DND-41 (cell line): ENCODE data around the gene TIMM44.

ENCODE experiments used
- ATAC-seq: fragments of 200-7000 bp; cut with Tn5 transposase; 3 replicates; pipeline ENCODE4 v1.9.1; 2021; ENCODE audit warnings: low read depth; ENCODE audit not compliant: insufficient read depth
- DNase-seq: peaks from one replicate; pipeline ENCODE4 v3.0.0-alpha.2; 2020
- H2AFZ ChIP-seq: 2 replicates; pipeline ENCODE4 v1.6.0; 2012; ENCODE audit warnings: low read depth, low read length
- H3K27ac ChIP-seq: 2 replicates; pipeline ENCODE4 v1.5.1; 2012; ENCODE audit warnings: low read length, inconsistent platforms
- H3K27me3 ChIP-seq: fragments of 200-600 bp; sonication (generic); 2 replicates; pipeline ENCODE4 v1.6.0; 2012; ENCODE audit warnings: low read length, mild to moderate bottlenecking, inconsistent platforms; ENCODE audit not compliant: insufficient read depth, poor library complexity
- H3K36me3 ChIP-seq: 2 replicates; pipeline ENCODE4 v1.5.1; 2012; ENCODE audit warnings: low read length, inconsistent platforms; ENCODE audit not compliant: insufficient read depth
- H3K4me1 ChIP-seq: 2 replicates; pipeline ENCODE4 v1.5.1; 2012; ENCODE audit warnings: mild to moderate bottlenecking, low read length; ENCODE audit not compliant: insufficient read depth
- H3K4me2 ChIP-seq: 2 replicates; pipeline ENCODE4 v1.6.0; 2012; ENCODE audit warnings: mild to moderate bottlenecking, moderate library complexity, low read length, inconsistent platforms; ENCODE audit not compliant: insufficient read depth
- H3K4me3 ChIP-seq, 2 experiments: fragments of 200-600 bp in 1 of 2; shearing (Covaris generic) in 1 of 2; 2 replicates each; pipeline ENCODE4 v1.5.1; 2012 to 2016; ENCODE audit warnings: inconsistent platforms in 2 of 2, low read length in 2 of 2, mild to moderate bottlenecking in 2 of 2, low read depth in 1 of 2, moderate library complexity in 1 of 2
- H3K79me2 ChIP-seq: 2 replicates; pipeline ENCODE4 v1.6.0; 2012; ENCODE audit warnings: low read length, inconsistent platforms; ENCODE audit not compliant: insufficient read depth
- H3K9ac ChIP-seq: 2 replicates; pipeline ENCODE4 v1.6.0; 2012; ENCODE audit warnings: low read depth, mild to moderate bottlenecking, inconsistent platforms, low read length, moderate library complexity
- H3K9me3 ChIP-seq: 2 replicates; pipeline ENCODE4 v1.5.1; 2012; ENCODE audit warnings: low read length, moderate library complexity, mild to moderate bottlenecking, inconsistent platforms; ENCODE audit not compliant: insufficient read depth, severe bottlenecking
- H4K20me1 ChIP-seq: 2 replicates; pipeline ENCODE4 v1.6.0; 2012; ENCODE audit warnings: low read length; ENCODE audit not compliant: insufficient read depth
- CTCF ChIP-seq: IDR thresholded peaks from 2 replicates; pipeline ENCODE4 v1.5.1; 2012; ENCODE audit warnings: borderline replicate concordance, low read length, moderate library complexity, mild to moderate bottlenecking; ENCODE audit not compliant: poor library complexity, severe bottlenecking; ENCODE audit errors: extremely low read depth
- EZH2 ChIP-seq: IDR thresholded peaks from 3 replicates; pipeline ENCODE4 v1.6.1; 2012; ENCODE audit warnings: borderline replicate concordance, low read depth, mild to moderate bottlenecking, moderate library complexity, low read length, inconsistent platforms; ENCODE audit not compliant: severe bottlenecking

The TIMM44 gene

DNA sequence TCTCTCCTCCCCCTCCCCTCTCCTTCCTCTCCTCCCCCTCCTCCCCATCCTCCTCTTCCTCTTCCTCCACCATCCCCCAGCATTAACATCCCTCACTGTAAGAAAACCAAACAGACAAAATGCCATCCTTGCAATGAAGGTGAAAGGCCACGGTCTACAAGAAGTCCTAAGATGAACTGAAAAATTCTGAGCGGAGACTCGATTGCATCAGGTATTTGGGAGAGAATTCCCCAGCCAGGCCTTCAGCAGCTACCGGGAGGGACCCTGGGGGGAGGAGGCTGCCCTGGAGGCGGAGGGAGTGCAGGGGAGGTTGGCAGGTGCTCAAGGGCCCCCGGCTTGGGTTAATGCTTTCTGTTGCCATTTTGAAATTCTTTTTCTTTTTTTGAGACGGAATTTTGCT lies 10.1 kb upstream of the TIMM44 start:
- H4K20me1 ChIP-seq = no peaks in the 10 kb centered on the region; the same call in 1 of the 2 replicates
- DNase-seq (no peak), ATAC-seq (no peak)
- H3K4me3 ChIP-seq = no peak overlapping the region
- H3K9ac ChIP-seq = no peak overlapping the region
- no peak overlapping the region for H2AFZ ChIP-seq
- H3K79me2 ChIP-seq = no peaks in the 10 kb centered on the region
- no peak overlapping the region for H3K27ac ChIP-seq
- H3K27me3 ChIP-seq = no peaks in the 10 kb centered on the region
- peaks cover 5% of the 10 kb centered on the region; the same call in 1 of the 2 replicates for H3K36me3 ChIP-seq
- TF ChIP-seq EZH2 (no peak), CTCF (no peak)
- H3K9me3 ChIP-seq = no peaks in the 10 kb centered on the region
- H3K4me2 ChIP-seq = no peak overlapping the region
- H3K4me1 ChIP-seq = no peaks in the 10 kb centered on the region

GRCh38 chr19:7953060-7953459 lies 9.6 kb upstream of the TIMM44 start:
- H4K20me1 ChIP-seq = no peaks in the 10 kb centered on the region
- no peaks in the 10 kb centered on the region for H3K4me1 ChIP-seq
- H3K4me3 ChIP-seq = no peak overlapping the region
- H3K79me2 ChIP-seq = no peaks in the 10 kb centered on the region
- TF ChIP-seq EZH2 (no peak), CTCF (no peak)
- no peaks in the 10 kb centered on the region for H3K9me3 ChIP-seq
- no peak for DNase-seq
- no peak overlapping the region for H3K4me2 ChIP-seq
- 0 out of 2 replicates have a peak, but pooled peaks cover under 1% of the 10 kb centered on the region for H3K36me3 ChIP-seq
- no peak for ATAC-seq
- H3K27ac ChIP-seq = no peak overlapping the region
- H3K9ac ChIP-seq = no peak overlapping the region
- no peaks in the 10 kb centered on the region for H3K27me3 ChIP-seq
- no peak overlapping the region for H2AFZ ChIP-seq

GRCh38 chr19:7947939-7948338 lies 4.5 kb upstream of the TIMM44 start:
- Histone ChIP-seq H3K4me1 (peaks cover 16% of the 10 kb centered on the region), H3K79me2 (peaks cover 14% of the 10 kb centered on the region), H3K9ac (no peak overlapping the region), H4K20me1 (0 out of 2 replicates have a peak, but pooled peaks cover 5% of the 10 kb centered on the region), H3K27me3 (no peaks in the 10 kb centered on the region), H3K27ac (no peak overlapping the region), H3K9me3 (no peaks in the 10 kb centered on the region), H2AFZ (no peak overlapping the region), H3K4me2 (no peak overlapping the region), H3K36me3 (no peaks in the 10 kb centered on the region; the same call in 1 of the 2 replicates), H3K4me3 (no peak overlapping the region)
- ATAC-seq = no peak
- no peak for TF ChIP-seq CTCF
- no peak for TF ChIP-seq EZH2
- DNase-seq = no peak
